GM23338 (cell line): ENCODE data around the gene APBA2. TPM values are rescaled to one million over a fixed set of nuclear protein-coding genes. Genes with fewer than 3 reads are reported as not detected.

Experiments
- ATAC-seq: fragments of 200-7000 bp; cut with Tn5 transposase; 3 replicates; pipeline ENCODE4 v1.9.1; 2020
- DNase-seq: peaks from one replicate; pipeline ENCODE4 v3.0.0-alpha.2; 2015; ENCODE audit warnings: low spot score
- H2AFZ ChIP-seq: fragments of 200-600 bp; sonication (generic); 2 replicates; pipeline ENCODE4 v1.8.0; 2016; ENCODE audit warnings: antibody characterized with exemption, mild to moderate bottlenecking, moderate library complexity
- H3F3A ChIP-seq: fragments of 200-600 bp; sonication (generic); replicated peaks from 2 replicates; pipeline ENCODE4 v1.8.0; 2017; ENCODE audit warnings: antibody characterized with exemption, mixed run types, low read depth
- H3K27ac ChIP-seq: fragments of 200-600 bp; sonication (generic); 2 replicates; pipeline ENCODE4 v1.6.1; 2016; ENCODE audit warnings: low read depth
- H3K27me3 ChIP-seq: fragments of 200-600 bp; sonication (generic); 2 replicates; pipeline ENCODE4 v1.8.0; 2016; ENCODE audit warnings: mild to moderate bottlenecking, mixed run types, moderate library complexity; ENCODE audit not compliant: insufficient read depth
- H3K36me3 ChIP-seq: fragments of 200-600 bp; sonication (generic); 2 replicates; pipeline ENCODE4 v1.8.0; 2016; ENCODE audit warnings: mild to moderate bottlenecking; ENCODE audit not compliant: insufficient read depth
- H3K4me1 ChIP-seq: fragments of 200-600 bp; sonication (generic); 2 replicates; pipeline ENCODE4 v1.8.0; 2016; ENCODE audit warnings: mild to moderate bottlenecking, moderate library complexity; ENCODE audit not compliant: insufficient read depth
- H3K4me2 ChIP-seq: fragments of 200-600 bp; sonication (generic); 2 replicates; pipeline ENCODE4 v1.7.1; 2017; ENCODE audit warnings: mixed run types
- H3K4me3 ChIP-seq: fragments of 200-600 bp; sonication (generic); 2 replicates; pipeline ENCODE4 v1.6.1; 2016; ENCODE audit warnings: mixed run types
- H3K79me2 ChIP-seq: fragments of 200-600 bp; sonication (generic); replicated peaks from 2 replicates; pipeline ENCODE4 v1.8.0; 2017; ENCODE audit warnings: mild to moderate bottlenecking; ENCODE audit not compliant: insufficient read depth
- H3K9me2 ChIP-seq: fragments of 200-600 bp; sonication (generic); 2 replicates; pipeline ENCODE4 v1.8.0; 2017; ENCODE audit not compliant: insufficient read depth
- H4K20me1 ChIP-seq: fragments of 200-600 bp; sonication (generic); replicated peaks from 2 replicates; pipeline ENCODE4 v1.8.0; 2017; ENCODE audit warnings: mild to moderate bottlenecking; ENCODE audit not compliant: insufficient read depth
- H3K27ac Mint-ChIP-seq: 2 replicates; pipeline ENCODE4 v1.8.0; 2020; ENCODE audit warnings: inconsistent platforms, mild to moderate bottlenecking, moderate library complexity, mixed read lengths
- H3K27me3 Mint-ChIP-seq: 3 replicates; pipeline ENCODE4 v1.8.0; 2022; ENCODE audit warnings: low read depth, mild to moderate bottlenecking, moderate library complexity, mixed read lengths, inconsistent platforms; ENCODE audit not compliant: insufficient read depth, poor library complexity
- H3K36me3 Mint-ChIP-seq: 3 replicates; pipeline ENCODE4 v1.8.0; 2021; ENCODE audit warnings: low read depth, mild to moderate bottlenecking, inconsistent platforms, moderate library complexity, mixed read lengths
- H3K4me1 Mint-ChIP-seq: 3 replicates; pipeline ENCODE4 v1.8.0; 2020; ENCODE audit warnings: mild to moderate bottlenecking, inconsistent platforms, mixed read lengths
- H3K4me3 Mint-ChIP-seq: 3 replicates; pipeline ENCODE4 v1.8.0; 2021; ENCODE audit warnings: moderate library complexity, mild to moderate bottlenecking, inconsistent platforms, mixed read lengths
- H3K9me3 Mint-ChIP-seq: 3 replicates; pipeline ENCODE4 v1.8.0; 2020; ENCODE audit warnings: moderate library complexity, mild to moderate bottlenecking, inconsistent platforms, mixed read lengths
- CTCF ChIP-seq, 2 experiments: fragments of 200-600 bp in 1 of 2; sonication (generic) in 1 of 2; conservative IDR thresholded peaks; 2 replicates each; pipeline versions ENCODE4 v1.5.1 to v1.6.1; 2016 to 2017; ENCODE audit warnings: antibody characterized with exemption in 2 of 2, low read depth in 2 of 2, mild to moderate bottlenecking in 2 of 2, moderate library complexity in 1 of 2
- ETS1 ChIP-seq: IDR thresholded peaks from 2 replicates; pipeline ENCODE4 v1.6.1; 2016; ENCODE audit warnings: antibody characterized with exemption
- EZH2 ChIP-seq: fragments of 200-600 bp; sonication (generic); IDR thresholded peaks from one replicate; pipeline ENCODE4 v1.8.0; 2017; ENCODE audit warnings: antibody characterized with exemption, mild to moderate bottlenecking, low read depth; ENCODE audit not compliant: unreplicated experiment
- JUNB ChIP-seq: IDR thresholded peaks from one replicate; pipeline ENCODE4 v1.6.1; 2016; ENCODE audit warnings: antibody characterized with exemption; ENCODE audit not compliant: unreplicated experiment
- NANOG ChIP-seq: IDR thresholded peaks from 2 replicates; pipeline ENCODE4 v1.6.1; 2016; ENCODE audit warnings: antibody characterized with exemption, borderline replicate concordance
- REST ChIP-seq: IDR thresholded peaks from one replicate; pipeline ENCODE4 v1.6.1; 2018; ENCODE audit warnings: antibody characterized with exemption; ENCODE audit not compliant: unreplicated experiment
- STAT1 ChIP-seq: IDR thresholded peaks from one replicate; pipeline ENCODE4 v1.6.1; 2016; ENCODE audit warnings: antibody characterized with exemption; ENCODE audit not compliant: unreplicated experiment
- polyA plus RNA-seq: library from polyadenylated mRNA; unstranded; fragments of >200 nt; fragmentation: Nextera tagmentation; extraction: Ambion mirVana; gene quantifications from 2 replicates; pipeline ENCODE4 v1.2.1, GENCODE V29; 2016
- total RNA-seq: library from RNA; depleted of rRNA; stranded (reverse); fragments of >200 nt; shearing (Covaris generic); gene quantifications from 2 replicates; pipeline ENCODE4 v1.2.3, GENCODE V29; 2014

The APBA2 gene
- total and polyA plus RNA-seq, 2 experiments from 2014 or later, result 5.9 to 24.7 TPM

- Histone ChIP-seq H3K36me3 (no peaks in the 10 kb centered on the region), H3K27ac (no peak overlapping the region), H3K4me2 (no peak overlapping the region), H3K27me3 (no peaks in the 10 kb centered on the region), H4K20me1 (no peaks in the 10 kb centered on the region), H2AFZ (no peak overlapping the region), H3F3A (no peaks in the 10 kb centered on the region), H3K4me1 (no peaks in the 10 kb centered on the region), H3K4me3 (no peak overlapping the region), H3K79me2 (0 out of 2 replicates have a peak, but pooled peaks cover 6% of the 10 kb centered on the region), H3K9me2 (no peaks in the 10 kb centered on the region)
- no peak overlapping the region for H3K4me3 Mint-ChIP-seq
- no peak for DNase-seq
- TF ChIP-seq REST (no peak), STAT1 (no peak), CTCF (conservative IDR thresholded peaks at IDR 0.05; ENCODE audit: low read depth in 2 of 2) (no peak), EZH2 (no peak), NANOG (no peak), JUNB (no peak)
- peaks cover 24% of the 10 kb centered on the region for H3K9me3 Mint-ChIP-seq
- ATAC-seq, result no peak
- H3K27ac Mint-ChIP-seq, result no peak overlapping the region
- H3K27me3 Mint-ChIP-seq, result peaks cover 11% of the 10 kb centered on the region
- peaks cover 24% of the 10 kb centered on the region for H3K36me3 Mint-ChIP-seq
- H3K4me1 Mint-ChIP-seq, result peaks cover 3% of the 10 kb centered on the region; the same call in 1 of the 3 replicates
These were observed 14.5 kb downstream of the APBA2 start for GRCh38 chr15:28900041-28900891.

GRCh38 chr15:28900892-28901586, 15.3 kb downstream of the APBA2 start:
- Histone ChIP-seq H3K27me3 (no peaks in the 10 kb centered on the region), H3K79me2 (peaks cover 7% of the 10 kb centered on the region; the same call in 1 of the 2 replicates), H3K27ac (no peak overlapping the region), H2AFZ (no peak overlapping the region), H3K9me2 (no peaks in the 10 kb centered on the region), H3K4me2 (no peak overlapping the region), H3F3A (no peaks in the 10 kb centered on the region), H3K4me3 (no peak overlapping the region), H4K20me1 (no peaks in the 10 kb centered on the region), H3K4me1 (no peaks in the 10 kb centered on the region), H3K36me3 (no peaks in the 10 kb centered on the region)
- peaks cover 3% of the 10 kb centered on the region; the same call in 2 of the 3 replicates for H3K4me1 Mint-ChIP-seq
- H3K27ac Mint-ChIP-seq, result no peak overlapping the region
- peaks cover 18% of the 10 kb centered on the region for H3K36me3 Mint-ChIP-seq
- DNase-seq (no peak), ATAC-seq (no peak)
- H3K9me3 Mint-ChIP-seq, result peaks cover 17% of the 10 kb centered on the region
- peaks cover 7% of the 10 kb centered on the region for H3K27me3 Mint-ChIP-seq
- no peak overlapping the region for H3K4me3 Mint-ChIP-seq
- TF ChIP-seq JUNB (no peak), REST (no peak), EZH2 (no peak), STAT1 (no peak), ETS1 (no peak)
